GM12874 (cell line): ENCODE data around the gene CNNM3.

Experiments used
- TF ChIP-seq, protein P1 (sequence below): IDR thresholded peaks from 2 replicates; pipeline ENCODE4 v1.5.1; 2011; ENCODE audit warnings: low read depth, mild to moderate bottlenecking, control low read depth, low read length, moderate library complexity; ENCODE audit not compliant: insufficient read depth

The CNNM3 gene

DNA sequence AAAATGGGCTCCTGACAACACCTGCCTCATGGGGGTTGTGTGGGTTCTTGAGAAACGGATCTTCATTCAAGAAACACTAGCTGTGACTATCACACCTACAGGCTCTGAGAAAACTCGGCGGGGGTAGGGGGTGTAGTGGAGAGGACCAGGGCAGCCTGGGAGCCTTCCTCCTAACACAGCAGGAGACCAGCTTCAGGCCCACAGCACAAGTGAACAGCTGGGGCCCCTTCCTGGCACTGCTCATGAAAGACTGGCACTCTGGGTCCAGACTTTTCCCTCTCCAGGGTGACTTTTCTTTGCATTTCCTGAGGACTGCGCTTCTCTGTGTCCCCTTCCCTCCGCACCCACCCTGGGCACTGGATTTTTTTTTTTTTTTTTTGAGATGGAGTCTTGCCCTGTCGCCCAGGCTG lies 61.0 kb downstream of the CNNM3 start:
- TF ChIP-seq, protein P1, sequence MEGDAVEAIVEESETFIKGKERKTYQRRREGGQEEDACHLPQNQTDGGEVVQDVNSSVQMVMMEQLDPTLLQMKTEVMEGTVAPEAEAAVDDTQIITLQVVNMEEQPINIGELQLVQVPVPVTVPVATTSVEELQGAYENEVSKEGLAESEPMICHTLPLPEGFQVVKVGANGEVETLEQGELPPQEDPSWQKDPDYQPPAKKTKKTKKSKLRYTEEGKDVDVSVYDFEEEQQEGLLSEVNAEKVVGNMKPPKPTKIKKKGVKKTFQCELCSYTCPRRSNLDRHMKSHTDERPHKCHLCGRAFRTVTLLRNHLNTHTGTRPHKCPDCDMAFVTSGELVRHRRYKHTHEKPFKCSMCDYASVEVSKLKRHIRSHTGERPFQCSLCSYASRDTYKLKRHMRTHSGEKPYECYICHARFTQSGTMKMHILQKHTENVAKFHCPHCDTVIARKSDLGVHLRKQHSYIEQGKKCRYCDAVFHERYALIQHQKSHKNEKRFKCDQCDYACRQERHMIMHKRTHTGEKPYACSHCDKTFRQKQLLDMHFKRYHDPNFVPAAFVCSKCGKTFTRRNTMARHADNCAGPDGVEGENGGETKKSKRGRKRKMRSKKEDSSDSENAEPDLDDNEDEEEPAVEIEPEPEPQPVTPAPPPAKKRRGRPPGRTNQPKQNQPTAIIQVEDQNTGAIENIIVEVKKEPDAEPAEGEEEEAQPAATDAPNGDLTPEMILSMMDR = no peak

DNA sequence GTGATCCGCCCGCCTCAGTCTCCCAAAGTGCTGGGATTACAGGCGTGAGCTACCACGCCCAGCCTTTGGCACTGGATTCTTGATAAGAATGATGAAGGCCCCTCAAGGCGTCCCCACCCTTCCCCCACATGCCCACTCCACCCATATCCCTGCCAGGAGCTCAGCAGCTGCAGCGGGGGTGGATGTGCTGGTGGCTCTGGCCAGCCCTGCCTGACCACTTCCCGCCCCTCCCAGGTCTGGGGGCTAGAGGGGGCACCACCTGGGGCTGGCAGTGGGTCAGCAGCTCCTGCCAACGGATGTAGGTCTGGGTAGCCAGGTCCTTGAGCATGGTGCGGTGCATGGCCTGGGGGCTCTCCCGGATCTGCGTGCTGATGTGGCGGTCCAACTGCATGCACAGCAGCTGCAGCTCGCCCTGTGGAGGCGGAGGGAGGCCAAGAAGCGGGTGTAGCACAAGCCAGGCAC lies 61.6 kb downstream of the CNNM3 start:
- TF ChIP-seq, protein P1 = no peak

DNA sequence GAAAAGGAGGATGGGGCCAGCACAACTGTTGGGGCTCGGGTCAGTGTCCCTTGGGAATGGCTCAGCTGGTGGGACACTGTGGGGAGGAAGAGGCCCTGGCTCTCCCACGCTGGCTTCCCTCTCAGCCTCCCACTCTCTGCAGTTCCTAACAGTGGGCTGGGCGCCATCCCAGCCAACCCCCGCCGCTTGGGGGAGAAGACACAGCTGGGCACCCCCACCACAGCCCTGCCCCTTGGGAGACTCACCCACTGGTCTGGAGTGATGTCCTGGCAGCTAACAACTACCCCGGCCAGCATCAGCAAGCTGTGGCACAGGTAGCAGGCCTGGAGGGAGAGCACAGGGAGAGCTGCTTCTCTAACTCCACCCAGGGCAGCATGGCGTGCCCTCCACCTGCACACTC lies 62.1 kb downstream of the CNNM3 start:
- TF ChIP-seq, protein P1 = no peak

DNA sequence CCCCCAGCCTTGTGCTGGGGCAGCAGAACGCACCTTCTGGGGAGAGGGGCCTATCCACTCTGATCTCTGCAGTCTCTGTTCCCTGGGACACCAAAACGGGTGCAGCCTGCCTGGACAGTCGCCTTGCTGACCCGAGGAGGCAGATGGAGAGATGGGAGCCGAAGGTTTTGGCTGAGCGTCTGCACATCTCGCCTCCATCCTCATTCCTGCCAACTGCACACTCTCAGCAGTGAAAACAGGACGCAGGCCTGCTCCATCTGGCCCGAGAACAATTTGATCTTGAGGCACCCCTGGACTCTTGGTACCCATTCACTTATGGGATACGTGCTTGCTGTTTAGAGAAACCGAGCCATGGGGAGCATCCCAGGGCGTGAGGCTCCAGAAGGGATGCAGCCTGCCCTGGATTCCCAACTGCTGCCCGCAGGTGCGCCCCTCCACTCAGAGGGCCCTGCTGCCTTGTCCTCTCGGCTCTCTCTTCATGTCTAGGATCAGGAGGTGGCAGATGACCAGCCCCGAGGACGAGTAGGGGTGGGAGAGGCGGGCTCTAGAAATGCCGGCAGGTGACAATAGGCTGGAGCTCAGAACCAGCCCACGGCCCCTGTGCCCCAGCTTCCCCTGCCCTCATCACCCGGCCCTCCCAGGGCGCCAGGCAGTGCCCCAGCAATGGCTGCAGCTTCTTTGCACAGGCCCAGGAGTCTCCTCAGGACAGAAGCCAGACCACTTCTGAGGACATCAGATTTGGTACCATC lies 62.9 kb downstream of the CNNM3 start:
- TF ChIP-seq, protein P1 = no peak

DNA sequence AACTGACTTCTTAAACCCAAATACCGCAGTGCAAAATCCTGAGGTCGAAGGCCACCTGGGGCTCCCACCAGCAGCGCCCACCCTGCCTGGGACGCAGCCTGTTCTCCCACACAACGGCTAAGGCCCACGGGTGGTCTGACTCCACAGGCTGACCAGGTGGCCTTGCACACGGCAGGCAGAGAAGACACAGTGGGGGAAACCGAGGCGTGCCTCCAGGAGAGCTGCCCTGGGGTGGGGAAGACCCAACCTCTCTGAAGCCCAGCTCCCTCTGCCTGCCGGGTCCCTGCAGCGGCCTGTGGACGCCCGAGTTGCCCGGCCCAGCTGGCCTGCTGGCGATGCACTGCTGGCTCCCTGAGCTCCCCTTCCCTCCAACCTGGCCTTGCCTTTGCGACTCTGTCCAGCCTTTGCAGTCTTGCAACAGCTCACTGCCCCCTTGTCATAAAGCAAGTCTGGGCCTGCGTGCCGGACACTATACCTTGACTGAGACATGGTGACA lies 63.5 kb downstream of the CNNM3 start:
- TF ChIP-seq, protein P1 = no peak

DNA sequence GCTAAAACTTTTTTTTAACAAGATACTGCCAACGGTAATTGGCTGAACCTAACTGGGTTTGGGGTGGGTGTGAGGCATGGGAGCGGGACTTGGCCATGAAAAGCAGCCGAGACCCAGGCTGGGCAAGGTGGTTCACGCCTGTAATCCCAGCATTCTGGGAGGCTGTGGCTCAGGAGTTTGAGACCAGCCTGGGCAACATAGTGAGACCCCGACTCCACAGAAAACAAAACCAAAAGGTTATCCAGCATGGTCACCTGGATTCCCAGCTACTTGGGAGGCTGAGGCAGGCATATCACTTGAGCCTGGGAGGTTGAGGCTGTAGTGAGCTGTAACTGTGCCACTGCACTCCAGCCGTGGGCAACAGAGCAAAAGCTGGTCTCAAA lies 64.8 kb downstream of the CNNM3 start:
- TF ChIP-seq, protein P1 = no peak

DNA sequence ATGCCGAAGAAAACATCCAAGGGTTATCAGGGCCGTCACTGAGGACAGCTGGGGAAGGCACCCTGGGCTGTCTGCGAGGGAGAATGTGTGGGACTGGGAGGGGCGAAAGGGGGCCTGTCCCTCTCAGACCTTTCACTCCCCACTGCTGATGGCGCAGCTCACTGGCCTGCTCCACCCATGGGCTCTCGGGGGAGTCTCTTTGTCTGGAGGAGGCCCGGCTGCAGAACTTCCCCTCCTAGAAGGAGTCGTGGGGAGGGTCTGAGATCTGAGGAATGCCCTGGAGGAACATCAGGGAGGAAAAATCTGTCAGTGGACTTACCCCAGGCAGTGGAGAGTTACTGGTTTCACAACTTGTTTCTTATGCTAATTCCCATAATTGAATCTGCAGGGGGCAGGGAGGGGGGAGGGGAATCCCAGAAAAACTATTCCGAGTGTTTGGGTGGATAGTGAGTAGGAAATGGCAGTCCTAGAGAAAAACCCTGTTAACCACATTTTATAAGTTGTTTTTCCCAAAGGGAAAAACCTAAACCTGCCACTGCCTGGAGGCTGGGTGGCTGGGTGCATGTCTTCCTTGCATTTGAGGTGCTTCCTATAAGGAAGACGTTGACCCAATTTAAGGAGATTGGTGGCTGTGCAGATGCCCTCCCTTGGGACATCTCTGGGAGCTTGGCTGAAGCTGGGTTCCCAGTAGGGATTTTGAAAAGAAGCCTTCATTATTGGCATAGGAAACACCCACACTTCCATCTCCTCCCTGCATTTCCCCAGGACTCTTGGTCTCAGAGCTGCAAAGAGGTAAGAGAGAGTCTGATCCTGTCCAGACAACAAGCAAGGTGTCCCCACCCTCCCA lies 65.5 kb downstream of the CNNM3 start:
- TF ChIP-seq, protein P1 = no peak
